Osteocyte (in vitro differentiated cells): ENCODE data around the gene DNLZ. TPM values are rescaled to one million over a fixed set of nuclear protein-coding genes. Genes with fewer than 3 reads are reported as not detected.

Experiments
- DNase-seq: peaks from one replicate; pipeline ENCODE4 v3.0.0; 2021; ENCODE audit warnings: mixed read lengths; ENCODE audit not compliant: unreplicated experiment; ENCODE audit errors: extremely low spot score
- H3K27ac Mint-ChIP-seq: one replicate; pipeline ENCODE4 v1.8.0; 2021; ENCODE audit warnings: mild to moderate bottlenecking, mixed read lengths; ENCODE audit not compliant: unreplicated experiment
- H3K27me3 Mint-ChIP-seq: one replicate; pipeline ENCODE4 v1.8.0; 2021; ENCODE audit warnings: mixed read lengths; ENCODE audit not compliant: unreplicated experiment
- H3K36me3 Mint-ChIP-seq: one replicate; pipeline ENCODE4 v1.8.0; 2021; ENCODE audit warnings: mixed read lengths; ENCODE audit not compliant: unreplicated experiment
- H3K4me1 Mint-ChIP-seq: one replicate; pipeline ENCODE4 v1.8.0; 2021; ENCODE audit warnings: mixed read lengths; ENCODE audit not compliant: unreplicated experiment
- H3K4me3 Mint-ChIP-seq: one replicate; pipeline ENCODE4 v1.8.0; 2021; ENCODE audit warnings: mild to moderate bottlenecking, moderate library complexity, mixed read lengths; ENCODE audit not compliant: unreplicated experiment
- H3K9me3 Mint-ChIP-seq: one replicate; pipeline ENCODE4 v1.8.0; 2021; ENCODE audit warnings: mixed read lengths; ENCODE audit not compliant: unreplicated experiment
- total RNA-seq: library from RNA; stranded (reverse); gene quantifications from 2 replicates; pipeline ENCODE4 v1.2.1, GENCODE V29; 2021
- TF ChIP-seq, protein P1 (sequence below): fragments of 200-600 bp; sonication (generic); IDR thresholded peaks from 2 replicates; pipeline ENCODE4 v1.5.0; 2021; ENCODE audit warnings: antibody characterized with exemption, mild to moderate bottlenecking, moderate library complexity

Gene DNLZ
- total RNA-seq, 1 donor from 2014 or later: 17.6 TPM

GRCh38 chr9:136380381-136380780 lies 16.8 kb upstream of the DNLZ start:
- no peaks in the 10 kb centered on the region for H3K9me3 Mint-ChIP-seq
- TF ChIP-seq, protein P1, sequence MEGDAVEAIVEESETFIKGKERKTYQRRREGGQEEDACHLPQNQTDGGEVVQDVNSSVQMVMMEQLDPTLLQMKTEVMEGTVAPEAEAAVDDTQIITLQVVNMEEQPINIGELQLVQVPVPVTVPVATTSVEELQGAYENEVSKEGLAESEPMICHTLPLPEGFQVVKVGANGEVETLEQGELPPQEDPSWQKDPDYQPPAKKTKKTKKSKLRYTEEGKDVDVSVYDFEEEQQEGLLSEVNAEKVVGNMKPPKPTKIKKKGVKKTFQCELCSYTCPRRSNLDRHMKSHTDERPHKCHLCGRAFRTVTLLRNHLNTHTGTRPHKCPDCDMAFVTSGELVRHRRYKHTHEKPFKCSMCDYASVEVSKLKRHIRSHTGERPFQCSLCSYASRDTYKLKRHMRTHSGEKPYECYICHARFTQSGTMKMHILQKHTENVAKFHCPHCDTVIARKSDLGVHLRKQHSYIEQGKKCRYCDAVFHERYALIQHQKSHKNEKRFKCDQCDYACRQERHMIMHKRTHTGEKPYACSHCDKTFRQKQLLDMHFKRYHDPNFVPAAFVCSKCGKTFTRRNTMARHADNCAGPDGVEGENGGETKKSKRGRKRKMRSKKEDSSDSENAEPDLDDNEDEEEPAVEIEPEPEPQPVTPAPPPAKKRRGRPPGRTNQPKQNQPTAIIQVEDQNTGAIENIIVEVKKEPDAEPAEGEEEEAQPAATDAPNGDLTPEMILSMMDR: no peak
- no peak overlapping the region for H3K4me3 Mint-ChIP-seq
- H3K27me3 Mint-ChIP-seq: no peaks in the 10 kb centered on the region
- H3K27ac Mint-ChIP-seq: no peak overlapping the region
- no peaks in the 10 kb centered on the region for H3K4me1 Mint-ChIP-seq
- H3K36me3 Mint-ChIP-seq: peaks cover 15% of the 10 kb centered on the region
- no peak for DNase-seq

- Mint-ChIP-seq H3K4me3 (no peak overlapping the region), H3K9me3 (no peaks in the 10 kb centered on the region), H3K27me3 (no peaks in the 10 kb centered on the region), H3K27ac (no peak overlapping the region), H3K36me3 (peaks cover 13% of the 10 kb centered on the region), H3K4me1 (no peaks in the 10 kb centered on the region)
- TF ChIP-seq, protein P1: no peak
- DNase-seq: no peak
These were observed 16.3 kb upstream of the DNLZ start for GRCh38 chr9:136379891-136380290.

DNA sequence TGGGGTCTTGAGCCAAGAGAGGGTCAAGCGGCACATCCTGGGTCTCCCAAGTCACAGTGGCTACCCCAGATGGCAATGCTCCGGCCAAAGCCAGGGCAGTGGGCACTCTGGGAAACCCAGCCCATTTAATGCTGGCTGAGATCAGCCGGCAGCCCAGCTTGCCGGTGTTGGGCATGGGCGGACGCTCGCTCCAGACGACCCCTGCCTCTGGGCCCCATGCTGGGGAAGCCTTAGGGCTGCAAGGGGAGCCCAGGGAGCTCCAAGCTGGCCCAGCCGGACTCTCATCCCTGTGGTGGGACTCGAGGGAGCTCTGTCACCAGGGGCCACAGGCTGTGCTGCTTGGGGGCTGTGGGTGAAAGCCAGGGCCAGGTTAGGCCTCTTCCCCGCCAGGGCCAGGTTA lies 15.9 kb upstream of the DNLZ start:
- Mint-ChIP-seq H3K4me1 (no peaks in the 10 kb centered on the region), H3K27ac (no peak overlapping the region), H3K4me3 (no peak overlapping the region), H3K9me3 (no peaks in the 10 kb centered on the region), H3K36me3 (peaks cover 8% of the 10 kb centered on the region), H3K27me3 (no peaks in the 10 kb centered on the region)
- TF ChIP-seq, protein P1: no peak
- no peak for DNase-seq

- TF ChIP-seq, protein P1: no peak
- Mint-ChIP-seq H3K36me3 (peaks cover 5% of the 10 kb centered on the region), H3K9me3 (no peaks in the 10 kb centered on the region)
These were observed 15.4 kb upstream of the DNLZ start for GRCh38 chr9:136379003-136379287.

DNA sequence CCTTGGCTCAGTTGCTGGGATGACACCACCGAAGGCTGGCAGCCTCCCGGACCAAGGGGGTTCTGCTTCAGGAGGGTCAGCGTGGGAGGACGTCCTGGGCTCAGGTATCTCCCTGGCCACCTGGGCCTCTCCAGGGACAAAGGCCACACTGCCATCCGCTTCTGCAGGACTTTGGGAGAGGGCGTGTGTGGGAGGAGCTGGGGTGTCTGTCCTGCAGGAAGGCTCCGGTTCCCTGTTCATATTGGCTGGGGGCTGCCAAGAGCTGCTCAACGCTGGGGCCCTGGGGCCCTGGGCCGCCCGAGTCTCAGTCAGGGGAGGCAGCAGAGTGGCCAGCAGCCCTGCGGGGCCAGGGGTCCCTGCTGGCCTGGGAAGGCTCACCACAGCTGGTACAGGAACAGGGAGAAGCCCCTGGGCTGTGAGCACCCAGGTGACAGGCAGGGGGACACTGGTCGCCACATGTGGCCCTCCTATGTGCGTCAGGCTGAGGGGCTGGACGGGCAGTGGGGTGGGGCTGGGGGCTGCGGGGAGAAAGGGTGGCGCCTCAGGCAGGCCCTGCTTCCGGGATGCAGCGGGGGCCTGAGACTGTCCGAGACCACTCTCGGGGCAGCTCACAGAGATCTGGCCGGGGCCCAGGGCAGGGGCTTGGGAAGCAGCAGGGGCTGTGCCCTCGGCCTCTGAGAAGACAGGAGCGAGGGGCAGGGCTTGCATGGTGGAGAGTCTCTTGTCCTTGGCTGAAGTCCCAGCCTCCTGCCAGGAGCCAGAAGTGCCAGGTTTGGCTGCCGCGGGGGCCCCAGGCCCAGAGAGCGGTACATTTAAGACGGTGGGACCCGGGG lies 14.8 kb upstream of the DNLZ start:
- Mint-ChIP-seq H3K27me3 (no peaks in the 10 kb centered on the region), H3K9me3 (no peaks in the 10 kb centered on the region), H3K4me1 (peaks cover 1% of the 10 kb centered on the region), H3K27ac (no peak overlapping the region), H3K4me3 (no peak overlapping the region), H3K36me3 (peaks cover 5% of the 10 kb centered on the region)
- TF ChIP-seq, protein P1: no peak
- no peak for DNase-seq

More at GRCh38 chr9:136379003-136379287, 15.4 kb upstream of the DNLZ start:
- Mint-ChIP-seq H3K27ac (no peak overlapping the region), H3K4me3 (no peak overlapping the region), H3K4me1 (no peaks in the 10 kb centered on the region), H3K27me3 (no peaks in the 10 kb centered on the region)
- no peak for DNase-seq
